HG03571 (cell line): ENCODE measurements around the gene IGFBP2.

ENCODE experiments used
- ATAC-seq: cut with Tn5 transposase; IDR thresholded peaks from one replicate; pipeline ENCODE4 v1.9.1; 2021; ENCODE audit not compliant: unreplicated experiment

Gene IGFBP2

DNA sequence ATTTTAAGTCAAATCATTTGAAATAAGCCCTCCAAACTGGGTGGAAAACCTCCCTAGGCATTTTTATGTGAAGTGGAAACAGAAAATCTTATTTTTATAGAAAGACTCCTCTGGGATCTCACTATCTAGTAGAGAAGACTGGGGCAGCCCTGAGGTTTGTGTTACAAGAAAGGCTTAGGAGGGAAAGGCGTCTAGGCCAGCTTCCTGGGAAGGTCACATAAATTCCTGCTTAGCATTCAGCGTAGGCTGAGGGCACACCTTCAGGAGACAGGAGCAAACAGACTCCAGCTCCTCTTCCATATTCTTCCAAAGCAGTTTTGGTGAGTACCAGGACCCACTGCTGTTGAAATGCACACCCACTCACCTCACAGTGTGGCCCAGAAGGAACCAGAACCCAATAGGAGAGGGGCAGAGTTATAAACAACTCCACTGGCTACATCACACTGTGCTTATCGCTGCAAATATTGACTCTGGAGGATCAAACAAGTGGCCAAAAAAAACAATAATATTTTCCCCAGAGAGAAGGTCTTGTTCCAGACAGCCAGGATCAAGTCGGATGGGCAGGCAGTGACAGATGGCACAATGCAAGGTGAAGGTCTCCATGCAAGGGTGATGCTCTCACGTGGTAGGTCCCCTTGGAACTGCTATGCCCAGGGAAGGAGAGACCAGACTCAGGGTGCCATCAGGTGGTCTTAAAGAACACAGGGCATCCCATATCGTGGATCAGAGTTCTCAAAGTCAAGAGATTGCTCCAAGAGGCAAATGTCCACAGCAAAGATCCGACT is 17.7 kb upstream of the IGFBP2 start:
- no peak for ATAC-seq

GRCh38 chr2:216616083-216616678 is 17.0 kb upstream of the IGFBP2 start:
- no peak for ATAC-seq

DNA sequence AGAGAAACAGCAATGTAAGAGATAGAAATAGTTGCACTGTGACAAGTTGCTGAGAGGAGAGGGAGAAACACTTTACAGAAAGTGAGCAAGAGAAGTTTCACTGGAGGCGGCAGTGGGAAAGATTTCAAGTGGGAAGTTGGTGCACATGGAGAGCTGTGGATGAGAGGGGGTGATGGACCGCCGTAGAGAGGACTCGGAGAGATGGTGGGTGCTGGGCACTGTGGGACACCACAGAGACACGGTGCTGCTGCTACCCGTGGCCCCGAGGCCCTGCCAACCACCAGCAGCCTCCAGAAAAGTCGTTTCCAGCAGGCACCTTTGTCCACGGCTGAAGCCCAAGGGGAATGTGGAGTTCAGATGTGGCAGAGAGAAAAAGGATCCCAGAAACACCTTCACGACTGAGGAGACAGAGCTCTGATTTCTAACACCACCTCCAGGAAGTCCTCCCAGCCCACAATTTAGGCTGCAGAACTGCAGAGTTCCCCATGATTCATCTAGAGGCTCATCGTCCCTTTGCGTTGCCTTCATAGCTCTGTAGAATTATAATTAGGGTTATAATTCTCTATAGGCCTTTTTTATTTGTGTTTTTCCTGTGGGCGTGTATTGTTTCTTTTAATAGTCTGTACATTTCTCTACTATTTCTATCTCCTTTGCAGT is 15.9 kb upstream of the IGFBP2 start:
- no peak for ATAC-seq

DNA sequence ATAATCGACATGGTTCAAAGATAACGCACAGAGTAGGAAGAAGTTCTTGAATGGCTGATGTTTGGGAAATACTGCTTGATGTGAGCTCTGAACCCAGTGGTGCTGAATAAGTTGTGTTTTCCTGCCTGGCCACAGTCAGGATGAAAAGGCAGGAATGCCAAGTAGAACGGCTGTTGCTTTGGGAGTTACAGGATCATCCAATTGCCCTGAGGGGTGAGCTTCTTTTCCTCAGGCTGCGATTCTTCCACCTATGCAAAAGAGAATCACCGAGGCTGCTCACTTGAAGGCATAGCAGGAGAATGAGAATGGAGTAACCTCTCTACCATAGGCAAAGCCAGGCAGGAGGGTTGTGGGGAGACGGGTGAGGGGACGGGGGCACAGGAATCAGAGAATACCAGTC is 14.4 kb upstream of the IGFBP2 start:
- no peak for ATAC-seq

DNA sequence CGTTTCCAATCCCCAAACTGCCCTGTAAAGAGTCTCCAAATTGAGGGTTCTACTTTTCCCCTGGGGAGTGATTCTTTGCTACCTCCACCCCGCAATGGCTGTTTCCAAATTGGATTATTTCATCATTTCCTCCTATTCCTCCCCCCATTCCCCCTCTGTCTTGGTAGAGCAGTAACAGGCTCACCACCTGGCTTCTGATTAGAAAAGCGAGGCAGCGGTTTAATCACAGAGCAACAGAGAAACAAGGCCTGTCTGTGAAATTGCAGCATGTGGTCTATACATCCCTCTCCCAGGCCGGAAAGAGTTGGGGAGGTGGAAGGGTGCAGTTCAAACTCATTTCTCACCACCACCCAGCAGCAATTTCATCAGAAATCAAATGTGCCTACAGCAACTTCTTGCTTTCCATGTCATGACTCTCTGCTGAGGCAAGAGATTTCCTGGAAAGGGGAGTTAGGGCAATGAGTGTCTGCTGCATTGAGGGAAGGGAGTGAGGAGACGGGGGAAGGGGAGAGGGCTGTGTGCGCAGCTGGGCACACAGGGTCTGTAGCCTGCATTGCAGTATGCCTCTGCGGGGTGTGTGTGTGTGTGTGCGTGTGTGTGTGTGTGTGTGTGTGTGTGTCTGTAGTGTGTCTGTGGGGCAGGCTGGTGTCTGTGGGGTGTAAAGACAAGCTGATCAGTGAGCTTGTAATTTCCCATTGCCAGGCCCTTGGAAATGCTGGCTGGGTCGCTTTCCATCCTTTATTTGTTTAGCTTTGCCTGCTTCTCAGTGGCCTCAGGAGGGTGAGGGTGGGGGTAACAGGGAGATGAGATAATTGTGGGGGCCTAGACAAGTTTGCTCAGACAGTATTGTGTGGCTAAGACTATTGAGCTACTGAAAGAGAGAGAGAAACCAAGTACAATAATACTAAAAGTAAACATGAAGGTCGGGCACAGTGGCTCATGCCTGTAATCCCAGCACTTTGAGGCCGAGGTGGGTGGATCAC is 13.5 kb upstream of the IGFBP2 start:
- ATAC-seq = no peak

DNA sequence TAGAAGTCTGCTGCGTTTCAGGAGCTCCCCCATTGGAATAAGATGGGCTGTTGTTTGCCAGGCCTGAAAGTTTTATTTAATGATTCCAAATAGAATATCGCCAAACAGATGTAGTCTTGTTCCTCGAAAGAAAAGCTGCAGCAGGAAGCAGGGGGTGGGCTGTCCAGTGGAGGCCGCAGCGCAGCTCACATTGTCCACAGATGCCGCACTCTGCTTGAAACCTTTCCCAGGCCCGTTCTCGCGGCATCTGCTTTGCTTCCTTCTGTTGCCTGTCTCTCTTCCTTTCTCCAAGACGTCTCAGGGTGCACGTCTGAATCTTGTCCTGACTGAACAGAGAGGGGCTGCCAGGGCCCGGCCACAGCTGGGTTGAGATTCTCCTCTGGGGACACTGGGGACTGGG is 12.4 kb upstream of the IGFBP2 start:
- no peak for ATAC-seq

- no peak for ATAC-seq
These were observed 11.9 kb upstream of the IGFBP2 start for GRCh38 chr2:216621292-216621691.

DNA sequence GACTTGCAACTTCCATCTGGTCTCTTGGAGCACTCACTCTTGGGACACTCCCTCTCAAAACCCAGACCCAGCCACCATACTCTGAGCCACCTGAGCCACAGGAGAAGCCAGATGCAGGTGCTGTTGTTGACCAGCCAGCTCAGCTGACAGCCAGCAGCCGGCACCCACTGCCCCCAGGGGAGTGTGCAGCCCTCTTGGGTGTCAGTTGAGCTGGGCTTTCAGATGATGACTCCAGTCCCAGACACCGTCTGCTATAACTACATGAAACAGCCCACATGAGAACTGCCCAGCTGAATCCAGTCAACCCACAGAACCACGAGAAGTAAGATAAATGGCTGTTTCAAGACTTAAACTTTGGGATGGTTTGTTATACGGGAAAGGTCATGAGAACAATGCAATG is 10.7 kb upstream of the IGFBP2 start:
- no peak for ATAC-seq

- no peak for ATAC-seq
These were observed 9.0 kb upstream of the IGFBP2 start for GRCh38 chr2:216624251-216624650.

- ATAC-seq = no peak
These were observed 6.9 kb upstream of the IGFBP2 start for GRCh38 chr2:216626168-216626874.

GRCh38 chr2:216626875-216627245 is 6.4 kb upstream of the IGFBP2 start:
- ATAC-seq = no peak

DNA sequence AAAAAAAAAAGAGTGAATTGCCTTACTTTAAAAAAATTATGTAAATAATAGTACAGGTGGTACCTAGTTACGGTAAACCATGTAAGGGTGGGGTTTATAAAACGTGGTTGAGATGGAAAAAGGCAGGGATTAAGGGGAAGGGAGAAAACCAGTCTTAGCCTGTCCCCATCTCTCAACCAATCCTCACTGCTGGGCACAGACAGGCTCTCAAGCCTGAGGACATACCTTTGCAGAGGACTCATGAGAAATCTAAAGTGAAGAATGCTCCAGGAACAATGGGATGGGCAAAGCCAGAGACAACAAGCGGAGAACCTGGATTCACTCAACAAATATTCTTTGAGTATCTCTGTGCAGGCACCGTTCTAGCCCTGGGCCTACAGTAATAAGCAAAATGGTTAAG is 3.4 kb upstream of the IGFBP2 start:
- ATAC-seq = no peak

DNA sequence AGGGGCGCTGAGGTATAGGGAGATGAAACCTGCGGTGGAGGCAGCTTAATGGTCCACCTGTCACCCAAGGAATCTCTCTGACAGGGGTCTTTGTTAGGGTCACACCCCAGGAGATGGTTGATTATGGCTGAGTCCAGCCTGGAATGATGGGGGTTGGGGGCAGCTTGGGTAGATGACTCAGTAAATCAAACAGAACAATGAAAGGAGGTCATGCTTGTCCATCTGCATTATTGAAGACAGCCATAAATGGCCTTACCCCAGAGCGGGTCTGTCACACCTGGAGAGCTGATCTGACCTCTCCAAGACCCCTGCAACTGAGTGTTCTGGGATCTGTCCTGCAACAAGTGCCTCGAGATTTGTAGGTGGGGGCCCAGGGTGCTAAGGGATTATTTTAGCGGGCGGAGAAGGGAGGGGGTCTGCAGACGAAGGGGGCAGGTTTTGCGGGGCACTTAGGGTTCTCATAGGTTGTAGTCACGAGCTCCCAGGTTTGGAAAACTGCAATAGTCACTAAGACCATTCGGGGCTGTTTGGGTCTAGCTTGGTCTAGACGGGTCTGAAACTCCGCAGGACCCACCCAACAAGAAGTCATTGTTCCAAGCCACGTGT is 771 bp upstream of the IGFBP2 start:
- ATAC-seq = no peak

DNA sequence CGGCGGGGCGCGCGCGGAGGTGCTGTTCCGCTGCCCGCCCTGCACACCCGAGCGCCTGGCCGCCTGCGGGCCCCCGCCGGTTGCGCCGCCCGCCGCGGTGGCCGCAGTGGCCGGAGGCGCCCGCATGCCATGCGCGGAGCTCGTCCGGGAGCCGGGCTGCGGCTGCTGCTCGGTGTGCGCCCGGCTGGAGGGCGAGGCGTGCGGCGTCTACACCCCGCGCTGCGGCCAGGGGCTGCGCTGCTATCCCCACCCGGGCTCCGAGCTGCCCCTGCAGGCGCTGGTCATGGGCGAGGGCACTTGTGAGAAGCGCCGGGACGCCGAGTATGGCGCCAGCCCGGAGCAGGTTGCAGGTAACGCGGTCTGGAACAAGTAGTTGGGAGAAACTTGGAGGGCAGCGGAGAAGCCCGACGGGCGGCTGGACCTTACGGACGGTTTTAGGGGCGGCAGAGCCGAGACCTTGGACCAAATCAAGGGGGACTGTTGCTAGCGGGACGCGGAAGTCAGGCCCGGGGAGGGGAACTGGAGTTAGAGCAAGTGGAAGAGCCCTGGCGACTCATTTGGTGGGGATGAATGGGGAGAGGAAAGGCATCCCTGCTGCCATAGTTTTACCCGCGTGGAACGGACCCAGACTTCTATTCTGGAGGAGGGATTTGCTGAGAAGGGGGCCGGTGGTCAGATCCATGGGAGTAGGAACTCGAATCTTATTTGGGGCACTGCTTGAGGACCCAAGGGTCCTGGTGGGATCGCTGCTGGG is 573 bp downstream of the IGFBP2 start:
- no peak for ATAC-seq

- ATAC-seq = no peak
These were observed 1.3 kb downstream of the IGFBP2 start for GRCh38 chr2:216634370-216635148.

- no peak for ATAC-seq
These were observed 2.0 kb downstream of the IGFBP2 start for GRCh38 chr2:216635171-216635570.

- no peak for ATAC-seq
These were observed 2.7 kb downstream of the IGFBP2 start for GRCh38 chr2:216635701-216636550.
